ENCODE data around the gene PRKRIP1. TPM values are rescaled to one million over a fixed set of nuclear protein-coding genes. Genes with fewer than 3 reads are reported as not detected.
"Not testable (repeated sequence)": the region's sequence is repeated elsewhere in the genome, so short reads cannot be mapped to it uniquely, and the experiment has no call there.

PRKRIP1 gene
- total and polyA plus RNA-seq, 2 experiments from 2014 or later = 60.1 to 76.3 TPM

DNA sequence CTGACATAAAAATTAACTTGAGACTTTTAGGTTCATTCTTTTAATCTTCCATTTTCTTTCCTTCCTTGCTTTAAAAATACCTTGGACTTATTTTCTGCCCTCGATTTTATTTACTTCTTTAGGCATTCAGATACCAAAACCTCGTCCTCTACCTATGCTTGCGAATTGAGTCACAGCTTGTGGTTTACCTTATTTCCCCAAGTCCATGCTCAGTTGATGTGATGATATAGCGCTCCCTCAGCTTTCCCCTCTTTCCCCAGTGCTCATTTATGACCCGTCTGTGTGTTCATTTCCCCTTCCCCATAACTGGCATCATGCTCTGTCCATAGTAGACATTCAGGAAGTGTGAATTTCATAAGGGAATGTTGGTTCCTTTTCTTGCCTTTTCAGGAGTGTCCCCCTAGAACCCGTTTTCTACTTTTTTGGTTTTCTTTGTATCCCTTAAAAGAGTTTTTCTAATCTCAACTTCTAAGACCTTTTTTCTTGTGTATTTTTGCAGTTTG lies 19.1 kb upstream of the PRKRIP1 start:
- no peak for TF ChIP-seq CTCF (IDR thresholded peaks at IDR 0.05; ENCODE audit: low read depth, low read length)
- Histone ChIP-seq H3K4me3 (no peak overlapping the region), H3K4me1 (ENCODE audit: low read depth) (no peaks in the 10 kb centered on the region), H3K36me3 (peaks cover 21% of the 10 kb centered on the region), H3K27ac (no peak overlapping the region), H3K27me3 (no peaks in the 10 kb centered on the region), H3K9me3 (ENCODE audit: low read depth) (no peaks in the 10 kb centered on the region)
- DNase-seq (ENCODE audit: low read depth in 1 of 2, low spot score in 1 of 2) = no peak

- H3K27ac ChIP-seq; DNase-seq (ENCODE audit: low read depth in 1 of 2, low spot score in 1 of 2); H3K4me3 ChIP-seq; H3K9me3 ChIP-seq (ENCODE audit: low read depth); H3K4me1 ChIP-seq (ENCODE audit: low read depth); H3K27me3 ChIP-seq: not testable (repeated sequence)
- H3K36me3 ChIP-seq = peaks cover 21% of the 10 kb centered on the region
Measured at GRCh38 chr7:102380837-102381236, 15.3 kb upstream of the PRKRIP1 start.

- H3K4me3 ChIP-seq; H3K27ac ChIP-seq; H3K27me3 ChIP-seq; H3K4me1 ChIP-seq (ENCODE audit: low read depth); H3K9me3 ChIP-seq (ENCODE audit: low read depth); DNase-seq (ENCODE audit: low read depth in 1 of 2, low spot score in 1 of 2): not testable (repeated sequence)
- peaks cover 21% of the 10 kb centered on the region for H3K36me3 ChIP-seq
Measured at GRCh38 chr7:102381696-102382425, 14.3 kb upstream of the PRKRIP1 start.

DNA sequence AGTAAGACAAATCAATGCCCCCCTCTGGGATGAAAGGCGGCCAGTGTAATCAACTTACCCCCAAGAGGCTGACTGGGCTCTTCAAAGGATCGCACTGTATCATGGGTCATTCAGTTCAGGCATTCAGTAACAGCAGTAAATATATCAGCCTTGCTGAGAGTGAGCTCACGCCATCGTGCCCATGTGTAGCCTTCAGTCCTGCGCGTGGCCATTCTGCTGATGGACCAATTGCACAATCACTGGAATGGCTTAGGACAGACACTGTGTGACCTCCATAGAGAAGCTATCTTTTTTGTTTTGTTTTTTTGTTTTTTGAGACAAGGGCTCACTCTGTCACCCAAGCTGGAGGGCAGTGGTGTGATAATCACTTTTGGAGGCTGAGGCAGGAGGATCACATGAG lies 9.1 kb upstream of the PRKRIP1 start:
- Histone ChIP-seq H3K27me3 (no peaks in the 10 kb centered on the region), H3K36me3 (no peaks in the 10 kb centered on the region), H3K9me3 (ENCODE audit: low read depth) (no peaks in the 10 kb centered on the region), H3K4me1 (ENCODE audit: low read depth) (no peaks in the 10 kb centered on the region), H3K4me3 (no peak overlapping the region), H3K27ac (no peak overlapping the region)
- TF ChIP-seq CTCF (IDR thresholded peaks at IDR 0.05; ENCODE audit: low read depth, low read length) = no peak
- DNase-seq (ENCODE audit: low read depth in 1 of 2, low spot score in 1 of 2) = no peak

DNA sequence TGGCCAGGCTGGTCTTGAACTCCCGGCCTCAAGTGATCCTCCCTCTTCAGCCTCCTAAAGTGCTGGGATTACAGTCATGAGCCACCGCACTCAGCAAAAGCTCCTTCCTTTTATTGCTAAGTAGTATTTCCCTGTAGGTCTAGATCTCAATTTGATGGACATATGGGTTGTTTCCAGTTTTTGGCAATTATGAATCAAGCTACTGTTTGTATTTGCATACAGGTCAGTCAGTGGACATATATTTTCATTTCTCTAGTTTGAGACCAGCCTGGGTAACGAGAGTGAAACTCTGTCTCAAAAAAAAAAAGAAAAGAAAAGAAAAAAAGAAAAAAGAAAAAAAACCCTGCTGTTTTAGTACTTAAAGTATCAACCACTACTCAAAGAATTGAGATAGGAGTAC lies 6.4 kb upstream of the PRKRIP1 start:
- Histone ChIP-seq H3K9me3 (ENCODE audit: low read depth) (no peaks in the 10 kb centered on the region), H3K27ac (no peak overlapping the region), H3K36me3 (no peaks in the 10 kb centered on the region), H3K4me1 (ENCODE audit: low read depth) (no peaks in the 10 kb centered on the region), H3K4me3 (no peak overlapping the region), H3K27me3 (no peaks in the 10 kb centered on the region)
- TF ChIP-seq CTCF (IDR thresholded peaks at IDR 0.05; ENCODE audit: low read depth, low read length) = no peak
- no peak for DNase-seq (ENCODE audit: low read depth in 1 of 2, low spot score in 1 of 2)

DNA sequence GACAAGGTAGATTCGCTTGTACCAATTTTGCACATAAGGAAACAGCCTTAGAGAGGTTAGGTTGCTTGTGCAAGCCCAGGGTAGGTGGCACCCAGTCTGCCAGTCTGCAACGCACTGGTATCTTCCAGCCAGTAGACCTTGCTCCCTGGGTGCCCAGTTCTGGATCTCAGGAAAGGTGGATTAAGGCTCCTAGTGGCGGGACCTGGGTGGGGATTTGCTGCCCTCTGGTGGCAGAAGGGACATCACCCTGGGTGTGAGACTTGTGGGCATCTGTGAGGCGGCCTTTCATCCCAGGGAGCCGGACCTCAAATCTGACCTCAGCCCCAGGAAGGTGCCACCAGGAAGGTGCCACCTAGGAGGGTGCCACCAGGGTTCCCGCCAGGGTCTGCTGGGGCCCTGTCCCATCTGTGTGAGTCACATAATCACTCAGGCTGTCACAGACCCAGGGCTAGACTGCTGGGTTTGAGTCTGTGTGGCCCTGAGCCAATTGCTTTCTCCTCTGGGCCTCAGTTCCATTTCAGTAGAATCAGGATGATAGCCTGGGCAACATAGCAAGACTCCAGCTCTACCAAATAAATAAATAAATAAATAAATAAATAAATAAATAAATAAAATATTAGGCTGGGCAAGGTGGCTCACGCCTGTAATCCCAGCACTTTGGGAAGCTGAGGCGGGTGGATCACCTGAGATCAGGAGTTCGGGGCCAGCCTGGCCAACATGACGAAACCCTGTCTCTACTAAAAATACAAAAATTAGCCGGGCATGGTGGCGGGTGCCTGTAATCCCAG lies 5.3 kb upstream of the PRKRIP1 start:
- no peaks in the 10 kb centered on the region for H3K36me3 ChIP-seq
- H3K4me3 ChIP-seq = no peak overlapping the region
- no peak overlapping the region for H3K27ac ChIP-seq
- H3K4me1 ChIP-seq (ENCODE audit: low read depth) = no peaks in the 10 kb centered on the region
- no peaks in the 10 kb centered on the region for H3K27me3 ChIP-seq
- DNase-seq (ENCODE audit: low read depth in 1 of 2, low spot score in 1 of 2) = peak; percentile 83 to 88
- TF ChIP-seq CTCF (IDR thresholded peaks at IDR 0.05; ENCODE audit: low read depth, low read length) = peak; percentile 86
- H3K9me3 ChIP-seq (ENCODE audit: low read depth) = no peaks in the 10 kb centered on the region
